ENCODE data around the gene BCAS1. TPM values are rescaled to one million over a fixed set of nuclear protein-coding genes. Genes with fewer than 3 reads are reported as not detected.

Gene BCAS1
- total RNA-seq, 2 experiments from 2014 or later: 0.16 to 0.19 TPM

DNA sequence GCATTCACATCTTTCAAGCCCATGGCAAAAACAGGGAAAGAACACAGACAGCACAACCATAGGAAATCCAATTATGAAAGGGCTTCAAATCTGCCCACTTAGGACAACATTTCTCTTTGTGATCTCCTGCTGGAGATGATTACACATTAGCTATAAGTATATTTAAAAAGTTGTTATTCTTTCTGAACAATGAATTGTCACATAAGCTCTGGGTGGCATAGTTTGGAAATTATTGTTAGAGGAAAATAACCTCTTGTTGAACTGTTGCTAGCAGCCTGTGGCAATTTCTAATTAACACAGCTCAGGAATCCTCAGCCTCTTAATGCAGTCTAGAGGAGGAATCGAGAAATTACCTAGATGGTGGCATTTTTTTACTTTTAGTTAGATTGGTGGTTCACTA, 54.9 kb downstream of the BCAS1 start:
- no peaks in the 10 kb centered on the region for H3K9me2 ChIP-seq (ENCODE audit: insufficient read depth, low read length)
- TF ChIP-seq, protein P1, sequence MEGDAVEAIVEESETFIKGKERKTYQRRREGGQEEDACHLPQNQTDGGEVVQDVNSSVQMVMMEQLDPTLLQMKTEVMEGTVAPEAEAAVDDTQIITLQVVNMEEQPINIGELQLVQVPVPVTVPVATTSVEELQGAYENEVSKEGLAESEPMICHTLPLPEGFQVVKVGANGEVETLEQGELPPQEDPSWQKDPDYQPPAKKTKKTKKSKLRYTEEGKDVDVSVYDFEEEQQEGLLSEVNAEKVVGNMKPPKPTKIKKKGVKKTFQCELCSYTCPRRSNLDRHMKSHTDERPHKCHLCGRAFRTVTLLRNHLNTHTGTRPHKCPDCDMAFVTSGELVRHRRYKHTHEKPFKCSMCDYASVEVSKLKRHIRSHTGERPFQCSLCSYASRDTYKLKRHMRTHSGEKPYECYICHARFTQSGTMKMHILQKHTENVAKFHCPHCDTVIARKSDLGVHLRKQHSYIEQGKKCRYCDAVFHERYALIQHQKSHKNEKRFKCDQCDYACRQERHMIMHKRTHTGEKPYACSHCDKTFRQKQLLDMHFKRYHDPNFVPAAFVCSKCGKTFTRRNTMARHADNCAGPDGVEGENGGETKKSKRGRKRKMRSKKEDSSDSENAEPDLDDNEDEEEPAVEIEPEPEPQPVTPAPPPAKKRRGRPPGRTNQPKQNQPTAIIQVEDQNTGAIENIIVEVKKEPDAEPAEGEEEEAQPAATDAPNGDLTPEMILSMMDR (conservative IDR thresholded peaks at IDR 0.05; ENCODE audit: low read length): no peak
- TF ChIP-seq EZH2phosphoT487 (IDR thresholded peaks at IDR 0.05; ENCODE audit: borderline replicate concordance, low read depth, low read length): no peak
- no peak overlapping the region for H3K4me2 ChIP-seq (ENCODE audit: low read length)
- no peak for DNase-seq (ENCODE audit: low spot score)
- H3K27ac ChIP-seq (ENCODE audit: low read depth, low read length, poor library complexity, severe bottlenecking): no peak overlapping the region
- POLR2A ChIA-PET: interaction anchor here (0.7 kb wide), 1 partner anchor 64 kb away, joined by 3 read pairs; no protein-coding TSS in a partner anchor
- CTCF ChIA-PET (ENCODE audit: unreplicated experiment): no interaction called here
- BruUV-seq (replicated peaks): no TSS peak
- no peak overlapping the region for H2AFZ ChIP-seq (ENCODE audit: low read length)
- no peaks in the 10 kb centered on the region for H3K36me3 ChIP-seq (ENCODE audit: insufficient read depth, low read length)
- peaks cover 7% of the 10 kb centered on the region for H3K4me1 ChIP-seq (ENCODE audit: insufficient read depth, low read length, poor library complexity, severe bottlenecking)
- no peaks in the 10 kb centered on the region for H3K79me2 ChIP-seq (ENCODE audit: insufficient read depth, low read depth, low read length)
- no peaks in the 10 kb centered on the region for H3K9me3 ChIP-seq (ENCODE audit: low read length)
- no peak overlapping the region for H3K4me3 ChIP-seq (ENCODE audit: low read depth, low read length, poor library complexity, severe bottlenecking)
- H4K20me1 ChIP-seq (ENCODE audit: insufficient read depth, low read length): no peaks in the 10 kb centered on the region
- intact Hi-C loops (cut with micrococcal nuclease; ENCODE audit: unreplicated experiment): no loop called here

DNA sequence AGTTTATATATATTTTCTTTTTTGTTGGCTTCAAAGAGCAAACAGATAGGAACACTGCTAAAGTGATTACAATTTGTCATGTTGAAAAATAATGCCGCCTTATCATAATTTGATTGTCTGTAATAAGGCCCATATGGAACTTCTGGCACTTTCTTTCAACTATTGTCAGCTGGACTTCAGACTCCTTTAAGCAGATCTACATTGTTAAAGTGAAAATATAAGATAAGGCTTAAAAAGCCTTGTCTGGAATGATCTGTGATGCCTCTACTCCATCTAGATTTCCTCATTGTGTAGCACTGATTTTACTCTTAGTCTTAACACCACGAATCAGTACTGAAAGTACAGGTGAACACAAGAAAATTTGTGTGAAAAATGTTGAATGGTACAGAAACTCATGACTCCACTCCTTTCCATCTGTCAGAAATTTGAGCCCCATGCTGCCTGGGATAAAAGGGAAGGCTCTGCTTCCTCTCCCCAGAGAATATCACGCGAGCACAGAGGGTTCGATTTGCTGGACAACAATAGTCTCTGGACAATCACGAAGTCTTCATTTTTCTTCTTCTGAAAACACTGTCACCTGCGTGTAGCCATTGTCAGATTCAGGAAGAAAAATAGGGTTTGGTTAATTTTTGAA, 56.0 kb downstream of the BCAS1 start:
- CTCF ChIA-PET (ENCODE audit: unreplicated experiment): no interaction called here
- intact Hi-C loops (cut with micrococcal nuclease; ENCODE audit: unreplicated experiment): no loop called here
- Histone ChIP-seq H3K9me2 (ENCODE audit: insufficient read depth, low read length) (no peaks in the 10 kb centered on the region), H3K4me1 (ENCODE audit: insufficient read depth, low read length, poor library complexity, severe bottlenecking) (peaks cover 7% of the 10 kb centered on the region), H3K27ac (ENCODE audit: low read depth, low read length, poor library complexity, severe bottlenecking) (no peak overlapping the region), H3K9me3 (ENCODE audit: low read length) (no peaks in the 10 kb centered on the region), H3K36me3 (ENCODE audit: insufficient read depth, low read length) (no peaks in the 10 kb centered on the region), H3K4me3 (ENCODE audit: low read depth, low read length, poor library complexity, severe bottlenecking) (no peak overlapping the region), H4K20me1 (ENCODE audit: insufficient read depth, low read length) (no peaks in the 10 kb centered on the region), H3K4me2 (ENCODE audit: low read length) (no peak overlapping the region), H2AFZ (ENCODE audit: low read length) (no peak overlapping the region), H3K79me2 (ENCODE audit: insufficient read depth, low read depth, low read length) (no peaks in the 10 kb centered on the region)
- no peak for TF ChIP-seq EZH2phosphoT487 (IDR thresholded peaks at IDR 0.05; ENCODE audit: borderline replicate concordance, low read depth, low read length)
- TF ChIP-seq, protein P1 (conservative IDR thresholded peaks at IDR 0.05; ENCODE audit: low read length): no peak
- DNase-seq (ENCODE audit: low spot score): no peak
- POLR2A ChIA-PET: no interaction called here
- no TSS peak for BruUV-seq (replicated peaks)

DNA sequence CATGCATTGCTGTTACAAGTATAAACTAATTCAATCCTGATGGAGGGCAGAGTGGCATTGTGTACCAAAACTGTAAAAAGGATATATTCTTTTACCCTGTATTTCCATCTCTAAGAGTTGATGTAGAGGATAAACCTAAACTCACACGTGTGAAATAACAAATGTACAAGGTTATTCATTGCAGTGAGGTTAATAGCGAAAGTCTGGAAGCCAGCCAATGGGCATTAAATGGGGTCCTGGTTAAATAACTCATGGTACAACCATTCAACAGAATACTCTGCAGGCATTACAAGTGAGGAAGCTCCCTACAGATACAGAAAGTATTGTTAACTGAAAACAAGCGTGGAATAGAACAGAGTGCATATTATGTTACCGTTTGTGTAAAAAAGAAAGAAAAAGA, 56.9 kb downstream of the BCAS1 start:
- intact Hi-C loops (cut with micrococcal nuclease; ENCODE audit: unreplicated experiment): no loop called here
- POLR2A ChIA-PET: no interaction called here
- BruUV-seq (replicated peaks): no TSS peak

More for the DNA sequence above, 56.9 kb downstream of the BCAS1 start:
- CTCF ChIA-PET (ENCODE audit: unreplicated experiment): no interaction called here
- Histone ChIP-seq H3K9me3 (ENCODE audit: low read length) (no peaks in the 10 kb centered on the region), H2AFZ (ENCODE audit: low read length) (no peak overlapping the region), H3K4me1 (ENCODE audit: insufficient read depth, low read length, poor library complexity, severe bottlenecking) (peaks cover 7% of the 10 kb centered on the region), H3K36me3 (ENCODE audit: insufficient read depth, low read length) (no peaks in the 10 kb centered on the region), H3K4me3 (ENCODE audit: low read depth, low read length, poor library complexity, severe bottlenecking) (no peak overlapping the region), H4K20me1 (ENCODE audit: insufficient read depth, low read length) (no peaks in the 10 kb centered on the region), H3K4me2 (ENCODE audit: low read length) (no peak overlapping the region), H3K27ac (ENCODE audit: low read depth, low read length, poor library complexity, severe bottlenecking) (no peak overlapping the region), H3K9me2 (ENCODE audit: insufficient read depth, low read length) (no peaks in the 10 kb centered on the region), H3K79me2 (ENCODE audit: insufficient read depth, low read depth, low read length) (no peaks in the 10 kb centered on the region)
- no peak for DNase-seq (ENCODE audit: low spot score)
- TF ChIP-seq EZH2phosphoT487 (IDR thresholded peaks at IDR 0.05; ENCODE audit: borderline replicate concordance, low read depth, low read length): no peak
- TF ChIP-seq, protein P1 (conservative IDR thresholded peaks at IDR 0.05; ENCODE audit: low read length): no peak
